ENCODE data around the gene XPR1. TPM values are rescaled to one million over a fixed set of nuclear protein-coding genes. Genes with fewer than 3 reads are reported as not detected.

Gene XPR1
- total RNA-seq, 1 donor from 2014 or later, result 53.6 TPM

- DNase-seq (ENCODE audit: low read depth), result no peak
Measured at GRCh38 chr1:180615493-180616290, 16.1 kb upstream of the XPR1 start.

- DNase-seq (ENCODE audit: low read depth), result no peak
Measured at GRCh38 chr1:180616439-180616838, 15.4 kb upstream of the XPR1 start.

GRCh38 chr1:180617774-180618395, 13.9 kb upstream of the XPR1 start:
- DNase-seq (ENCODE audit: low read depth), result no peak

- DNase-seq (ENCODE audit: low read depth), result no peak
Measured at GRCh38 chr1:180620581-180620980, 11.2 kb upstream of the XPR1 start.

DNA sequence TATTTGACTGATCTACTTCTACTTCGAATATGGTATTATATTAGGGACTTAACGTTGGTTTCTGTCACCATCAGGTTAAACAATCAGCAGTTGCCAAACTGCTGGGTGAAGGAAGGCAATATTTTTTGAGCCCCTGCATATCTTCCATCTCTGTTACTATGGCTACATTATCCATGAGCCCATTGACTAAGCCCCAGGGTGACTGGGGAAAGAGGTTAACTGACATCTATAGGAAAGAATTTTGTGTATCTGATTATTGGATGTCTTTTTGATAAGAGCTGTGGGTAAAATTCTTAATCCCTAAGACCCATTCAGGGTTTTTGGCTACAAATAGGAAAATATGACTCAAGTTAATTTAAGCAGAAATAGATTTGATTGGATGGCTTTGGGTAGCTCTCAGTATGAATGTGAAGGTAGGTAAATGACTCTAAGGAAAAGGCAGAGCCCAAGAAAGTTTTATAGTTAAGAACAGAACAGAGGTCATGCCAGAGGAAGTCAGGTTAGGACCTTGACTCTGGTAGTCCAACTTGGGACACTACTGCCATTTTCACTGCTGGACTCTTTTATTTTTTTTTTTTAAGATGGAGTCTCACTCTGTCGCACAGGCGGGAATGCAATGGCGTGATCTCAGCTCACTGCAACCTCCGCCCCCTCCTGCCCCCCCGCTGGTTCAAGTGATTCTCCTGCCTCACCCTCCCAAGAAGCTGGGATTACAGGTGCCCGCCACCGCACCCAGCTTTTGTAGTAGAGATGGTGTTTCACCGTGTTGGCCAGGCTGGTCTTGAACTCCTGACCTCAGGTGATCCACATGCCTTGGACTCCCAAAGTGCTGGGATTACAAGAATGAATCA, 8.9 kb upstream of the XPR1 start:
- DNase-seq (ENCODE audit: low read depth), result no peak

DNA sequence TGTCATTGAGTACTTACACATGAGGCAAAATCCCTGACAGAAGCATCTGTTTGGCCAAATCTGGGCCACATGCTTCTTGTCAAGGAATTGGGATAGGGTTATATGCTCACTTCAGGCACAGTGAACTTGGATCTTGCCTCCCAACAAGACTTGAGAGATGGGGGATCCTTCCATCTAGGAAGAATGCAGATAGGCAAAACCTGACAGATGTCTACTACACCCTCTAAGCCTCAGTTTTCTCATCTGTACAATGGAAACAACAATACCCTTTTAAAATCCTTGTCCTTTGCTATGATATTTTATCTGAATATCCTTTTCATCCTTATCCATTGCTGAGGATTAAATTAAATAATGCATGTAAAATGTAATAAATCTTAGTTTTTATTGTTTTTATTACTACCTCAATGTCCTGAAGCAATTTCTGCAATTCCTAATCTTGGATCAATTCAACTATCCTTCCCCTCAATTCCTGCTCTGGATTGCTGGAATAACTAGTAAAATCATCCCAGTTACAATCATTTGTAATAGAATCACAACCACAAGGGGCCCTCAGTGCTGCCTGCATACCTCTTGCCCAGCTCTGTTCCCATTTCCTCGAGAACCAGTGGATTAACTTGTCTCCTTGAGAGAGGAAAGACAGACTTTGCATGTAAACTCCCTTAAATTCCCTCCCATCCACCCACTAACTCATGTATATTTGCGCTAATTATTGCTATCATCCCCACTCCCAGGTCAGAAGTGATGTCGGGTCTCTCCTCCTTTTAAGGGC, 8.1 kb upstream of the XPR1 start:
- DNase-seq (ENCODE audit: low read depth), result no peak

GRCh38 chr1:180626711-180627110, 5.1 kb upstream of the XPR1 start:
- no peak for DNase-seq (ENCODE audit: low read depth)

DNA sequence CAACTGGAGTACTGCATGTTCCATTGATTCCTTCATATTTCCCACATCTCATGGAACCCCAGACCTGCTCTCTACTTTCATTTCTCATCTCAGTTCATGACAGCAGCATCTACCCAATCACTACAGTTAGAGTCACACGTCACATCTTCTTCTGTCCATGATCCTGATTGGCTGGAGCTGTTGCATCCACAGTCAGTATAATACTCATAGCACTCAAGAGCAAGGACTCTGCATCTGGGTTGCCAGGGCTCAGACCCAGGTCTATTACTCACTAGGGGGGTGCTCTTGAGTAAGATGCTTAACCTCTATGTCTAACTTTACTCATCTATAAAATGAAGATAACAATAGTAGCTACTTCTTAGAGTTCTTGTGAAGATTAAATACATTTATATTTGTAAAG, 4.4 kb upstream of the XPR1 start:
- no peak for DNase-seq (ENCODE audit: low read depth)

DNA sequence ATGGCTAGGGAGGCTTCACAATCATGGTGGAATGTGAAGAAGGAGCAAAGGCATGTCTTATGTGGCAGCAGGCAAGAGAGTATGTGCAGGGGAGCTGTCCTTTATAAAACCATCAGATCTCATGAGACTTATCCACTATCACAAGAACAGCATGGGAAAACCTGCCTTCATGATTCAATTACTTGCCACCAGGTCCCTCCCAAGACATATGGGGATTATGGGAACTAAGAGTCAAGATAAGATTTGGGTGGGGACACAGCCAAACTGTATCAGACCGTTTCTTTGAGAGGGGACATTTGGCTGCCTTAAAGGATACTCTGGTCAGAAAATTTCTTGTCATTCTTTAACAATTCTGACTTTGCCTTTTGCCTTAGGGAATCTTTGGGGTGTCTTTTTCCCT, 3.2 kb upstream of the XPR1 start:
- DNase-seq (ENCODE audit: low read depth), result no peak

GRCh38 chr1:180630408-180631193, 1.2 kb upstream of the XPR1 start:
- DNase-seq (ENCODE audit: low read depth), result peak; percentile 73

DNA sequence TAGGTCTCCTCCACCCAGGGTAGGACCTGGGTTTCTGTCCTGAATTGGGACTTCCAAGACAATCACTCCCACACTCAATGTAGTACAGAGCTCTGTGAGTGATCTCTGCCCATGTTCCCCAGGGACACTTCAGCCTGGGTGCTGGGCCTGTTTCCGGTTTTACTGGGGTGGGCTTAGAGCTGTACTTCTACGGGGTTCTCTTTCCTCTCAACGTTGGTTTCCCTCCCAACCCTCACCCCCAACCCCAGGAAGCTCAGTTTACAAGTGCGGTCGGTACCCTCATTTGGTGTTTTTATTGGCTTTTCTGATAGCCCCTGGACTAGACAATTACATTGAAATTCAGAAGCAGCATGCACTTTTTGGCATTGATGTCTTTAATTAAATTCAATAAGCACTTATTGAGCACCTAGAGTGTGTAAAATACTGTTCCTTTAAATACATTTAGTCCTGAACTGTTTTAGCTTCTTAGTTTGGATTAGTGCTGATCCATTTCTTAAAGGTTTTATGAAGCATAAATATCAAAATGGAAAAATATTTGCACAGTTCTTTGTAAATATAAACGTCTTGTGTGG, 542 bp upstream of the XPR1 start:
- no peak for DNase-seq (ENCODE audit: low read depth)

GRCh38 chr1:180632326-180633056, 669 bp downstream of the XPR1 start:
- DNase-seq (ENCODE audit: low read depth), result no peak

- DNase-seq (ENCODE audit: low read depth), result no peak
Measured at GRCh38 chr1:180633057-180634056, 1.5 kb downstream of the XPR1 start.

- DNase-seq (ENCODE audit: low read depth), result peak; percentile 37
Measured at GRCh38 chr1:180636138-180636537, 4.3 kb downstream of the XPR1 start.

GRCh38 chr1:180639871-180640270, 8.0 kb downstream of the XPR1 start:
- DNase-seq (ENCODE audit: low read depth), result no peak

DNA sequence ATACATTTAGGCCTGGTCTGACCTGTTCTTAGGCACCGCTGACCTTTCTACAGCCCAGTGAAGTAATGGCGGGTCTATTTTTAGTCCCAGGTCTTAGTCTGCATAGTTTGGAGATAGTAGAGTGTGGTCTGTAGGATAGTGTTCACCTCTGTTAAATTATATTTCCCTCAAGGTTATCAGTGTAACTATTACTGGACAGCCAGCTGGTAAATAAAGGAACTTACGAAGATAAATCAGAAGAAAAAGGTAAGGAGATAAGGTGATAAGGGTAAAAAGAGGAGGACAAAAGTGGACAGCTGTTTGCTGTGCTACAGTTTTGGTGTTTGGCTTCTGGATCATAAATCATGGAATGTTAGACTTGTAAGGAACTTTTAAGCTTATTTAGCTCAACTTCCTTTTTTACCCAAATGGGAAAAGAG, 8.7 kb downstream of the XPR1 start:
- DNase-seq (ENCODE audit: low read depth), result no peak

GRCh38 chr1:180641662-180642061, 9.8 kb downstream of the XPR1 start:
- DNase-seq (ENCODE audit: low read depth), result no peak

DNA sequence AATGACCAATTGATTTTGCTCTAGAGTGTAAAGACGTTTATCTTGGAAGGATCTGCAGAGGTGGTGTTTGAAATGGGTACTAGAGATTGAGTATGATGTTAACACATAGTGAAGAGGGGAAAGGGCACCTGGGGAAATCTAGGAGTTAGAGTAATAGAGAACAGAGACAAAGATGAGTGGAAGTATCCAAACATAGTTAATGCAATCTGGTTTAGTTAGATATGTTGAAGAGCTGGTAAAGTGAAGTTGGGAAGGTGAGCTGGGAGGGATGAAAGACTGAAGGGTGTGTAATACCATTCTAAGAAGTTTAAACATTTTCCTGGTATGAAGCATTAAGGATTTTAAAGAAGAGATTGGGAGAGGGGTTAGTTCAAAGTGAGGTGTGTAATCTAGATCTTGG, 11.0 kb downstream of the XPR1 start:
- DNase-seq (ENCODE audit: low read depth), result no peak

DNA sequence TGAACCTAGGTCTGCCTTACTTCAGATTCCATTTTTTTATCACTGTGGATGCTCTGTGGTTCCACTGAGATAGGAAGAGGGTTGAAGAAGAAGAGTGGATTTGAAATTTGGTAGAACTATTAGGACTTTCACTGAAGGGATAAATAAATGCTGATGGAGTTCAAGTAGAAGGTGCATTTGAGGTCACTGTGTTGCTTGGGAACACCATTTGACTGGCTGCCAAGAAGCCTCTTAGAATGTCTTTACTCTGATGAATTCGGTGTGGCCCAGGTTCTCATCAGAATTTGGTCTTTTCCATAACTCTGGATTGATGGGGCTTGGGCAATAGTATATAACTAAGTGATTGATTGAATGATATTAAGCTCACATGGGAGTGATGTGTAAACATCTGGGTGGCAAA, 11.9 kb downstream of the XPR1 start:
- peak; percentile 76 for DNase-seq (ENCODE audit: low read depth)
